Mucosa of descending colon (tissue), 3 donors: ENCODE results near the gene RNASE7. TPM values are rescaled to one million over a fixed set of nuclear protein-coding genes. Genes with fewer than 3 reads are reported as not detected.
A peak's percentile ranks its signal among the peaks of the same experiment; 100 is the strongest.

Source experiments
- ATAC-seq: fragments of 200-7000 bp; cut with Tn5 transposase; one replicate; pipeline ENCODE4 v1.9.1; 2020; ENCODE audit warnings: mild to moderate bottlenecking, moderate library complexity
- DNase-seq, 3 donors: peaks; one replicate each; pipeline ENCODE4 v3.0.0-alpha.2; 2020
- H3K36me3 ChIP-seq: fragments of 200-600 bp; one replicate; pipeline ENCODE4 v1.8.0; 2021; ENCODE audit warnings: low read depth, mild to moderate bottlenecking
- H3K4me1 ChIP-seq: fragments of 200-600 bp; one replicate; pipeline ENCODE4 v1.8.0; 2021; ENCODE audit warnings: low read depth, mild to moderate bottlenecking
- H3K4me3 ChIP-seq: fragments of 200-600 bp; one replicate; pipeline ENCODE4 v1.8.0; 2021; ENCODE audit warnings: mild to moderate bottlenecking
- H3K9me3 ChIP-seq: fragments of 200-600 bp; one replicate; pipeline ENCODE4 v1.8.0; 2021; ENCODE audit warnings: mild to moderate bottlenecking
- intact Hi-C, 2 donors: fragments of 100-400 bp; cut with DNase I in 1 of 2; cut with micrococcal nuclease in 1 of 2; formaldehyde crosslinking; loops; one replicate each; pipeline versions ENCODE4 v1.11.0 to v1.11.1; 2022; cut with DNase I, micrococcal nuclease
- long read RNA-seq, 2 donors: library from polyadenylated mRNA; unstranded; transcript quantifications; one replicate each; pipeline ENCODE4 v2.0.0, GENCODE V29; 2019 to 2021
- total RNA-seq, 3 donors: library from RNA; stranded (reverse); fragmentation: NEBNext Ultra II Directional in 2 of 3; extraction: Animal tissue kit (Norgen Biotek cat#: 25700) in 2 of 3; gene quantifications; one replicate each; pipeline versions ENCODE4 v1.2.1 to v1.2.4, GENCODE V29; 2021 to 2023
- TF ChIP-seq, protein P1 (sequence below): fragments of 200-600 bp; IDR thresholded peaks from one replicate; pipeline ENCODE4 v1.8.0; 2022; ENCODE audit warnings: antibody characterized with exemption, mild to moderate bottlenecking
- donor health status: DM: no; HTN: no; CAD: no; lungs with moderate emphysema.
- donor health status: DM: no; HTN: no; CAD: no.
- donor health status: DM: no; HTN: yes; CAD: no.

RNASE7 gene, protein sequence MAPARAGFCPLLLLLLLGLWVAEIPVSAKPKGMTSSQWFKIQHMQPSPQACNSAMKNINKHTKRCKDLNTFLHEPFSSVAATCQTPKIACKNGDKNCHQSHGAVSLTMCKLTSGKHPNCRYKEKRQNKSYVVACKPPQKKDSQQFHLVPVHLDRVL
- total RNA-seq: under 1 TPM in 2 of 3 donors, not detected in 1; 0.19 to 0.32 TPM
- long read RNA-seq, donor 1: 0 reads
- long read RNA-seq, donor 2: 0 reads

DNA sequence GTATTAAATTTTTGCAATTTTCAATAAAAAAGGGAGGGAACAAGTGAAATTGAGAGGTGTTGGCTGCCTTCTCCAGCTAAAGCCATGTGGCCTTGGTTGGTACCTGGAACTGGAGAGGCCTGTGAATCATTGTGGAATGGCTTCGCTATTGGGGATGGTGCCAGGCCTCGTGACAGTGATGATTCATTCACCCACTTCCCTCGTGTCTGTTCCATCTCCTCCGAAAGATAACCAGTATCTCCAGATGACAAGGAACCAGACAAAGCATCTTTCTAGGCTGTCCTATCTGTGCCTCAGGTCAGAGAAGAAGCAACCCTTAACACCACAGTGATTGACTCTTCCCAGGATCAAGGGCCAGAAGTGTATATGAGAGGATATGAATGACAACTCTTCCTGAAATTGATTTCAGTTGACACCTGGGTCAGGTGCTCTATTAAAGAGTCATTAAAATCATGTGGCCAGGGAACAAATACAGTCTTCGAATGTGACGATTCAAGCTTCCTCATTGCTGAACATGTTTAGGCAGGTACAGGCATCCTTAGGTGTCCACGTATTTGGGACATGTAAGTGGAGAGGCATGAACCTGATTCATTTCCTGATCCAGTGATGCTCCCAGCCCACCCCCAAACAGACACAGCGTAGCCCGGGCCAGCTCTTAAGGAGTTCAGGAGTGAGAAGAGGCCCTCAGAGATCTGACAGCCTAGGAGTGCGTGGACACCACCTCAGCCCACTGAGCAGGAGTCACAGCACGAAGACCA, at the start of gene RNASE7:
Gene RNASE7 (plus strand): TSS at position 687 of the 758 bp plus-strand sequence. CDS start 631 bp downstream, outside the sequence.
- no peaks in the 10 kb centered on the region for H3K9me3 ChIP-seq
- DNase-seq (no peak), ATAC-seq (no peak)
- intact Hi-C loops: no loop called here
- TF ChIP-seq, protein P1, sequence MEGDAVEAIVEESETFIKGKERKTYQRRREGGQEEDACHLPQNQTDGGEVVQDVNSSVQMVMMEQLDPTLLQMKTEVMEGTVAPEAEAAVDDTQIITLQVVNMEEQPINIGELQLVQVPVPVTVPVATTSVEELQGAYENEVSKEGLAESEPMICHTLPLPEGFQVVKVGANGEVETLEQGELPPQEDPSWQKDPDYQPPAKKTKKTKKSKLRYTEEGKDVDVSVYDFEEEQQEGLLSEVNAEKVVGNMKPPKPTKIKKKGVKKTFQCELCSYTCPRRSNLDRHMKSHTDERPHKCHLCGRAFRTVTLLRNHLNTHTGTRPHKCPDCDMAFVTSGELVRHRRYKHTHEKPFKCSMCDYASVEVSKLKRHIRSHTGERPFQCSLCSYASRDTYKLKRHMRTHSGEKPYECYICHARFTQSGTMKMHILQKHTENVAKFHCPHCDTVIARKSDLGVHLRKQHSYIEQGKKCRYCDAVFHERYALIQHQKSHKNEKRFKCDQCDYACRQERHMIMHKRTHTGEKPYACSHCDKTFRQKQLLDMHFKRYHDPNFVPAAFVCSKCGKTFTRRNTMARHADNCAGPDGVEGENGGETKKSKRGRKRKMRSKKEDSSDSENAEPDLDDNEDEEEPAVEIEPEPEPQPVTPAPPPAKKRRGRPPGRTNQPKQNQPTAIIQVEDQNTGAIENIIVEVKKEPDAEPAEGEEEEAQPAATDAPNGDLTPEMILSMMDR: no peak
- H3K4me3 ChIP-seq: no peak within 1 kb of the TSS
- peaks cover 35% of the 10 kb centered on the region for H3K4me1 ChIP-seq
- no peaks in the 10 kb centered on the region for H3K36me3 ChIP-seq

DNA sequence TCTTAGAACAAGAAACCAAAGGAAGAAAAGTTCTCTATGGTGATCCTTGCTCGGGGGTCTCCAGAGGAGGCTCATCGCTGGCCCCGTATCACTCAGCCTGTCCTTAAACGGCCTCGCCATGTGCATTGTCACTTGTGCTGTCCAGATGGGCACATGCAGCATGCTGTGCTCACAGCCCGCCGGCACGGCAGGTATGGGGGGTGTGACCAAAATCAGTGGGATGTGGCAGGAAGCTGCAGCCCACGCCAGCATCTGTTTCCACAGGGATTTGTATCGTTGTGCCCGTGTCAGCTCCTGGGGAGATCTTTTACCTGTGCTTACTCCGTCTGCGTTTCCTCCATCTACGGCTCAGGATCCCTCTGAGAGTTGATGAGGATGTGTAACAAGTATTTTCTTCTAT, 45.6 kb upstream of the RNASE7 start:
- Histone ChIP-seq H3K4me1 (peaks cover 15% of the 10 kb centered on the region), H3K36me3 (peaks cover 9% of the 10 kb centered on the region), H3K9me3 (no peaks in the 10 kb centered on the region), H3K4me3 (no peak overlapping the region)
- DNase-seq: peak in 1 of 3 donors; percentile 43
- no peak for ATAC-seq
- intact Hi-C loops: no loop called here
- TF ChIP-seq, protein P1: no peak

DNA sequence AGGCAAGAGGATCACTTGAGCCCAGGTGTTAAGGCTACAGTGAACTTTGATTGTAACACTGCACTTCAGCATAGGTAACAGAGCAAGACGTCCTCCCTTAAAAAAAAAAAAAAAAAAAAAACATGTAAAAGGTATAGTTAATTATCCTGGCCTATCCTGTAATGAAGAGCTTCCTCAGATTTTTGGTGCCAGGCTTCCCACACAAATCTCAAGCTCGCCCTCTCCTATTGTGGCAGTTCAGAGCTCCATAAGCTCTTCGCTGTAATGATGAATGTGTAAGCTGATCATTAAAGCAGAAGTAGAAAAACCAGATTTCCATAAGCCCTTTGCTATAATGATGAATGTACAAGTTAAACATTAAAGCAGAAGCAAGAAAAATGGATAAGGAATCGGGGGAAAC, 45.0 kb upstream of the RNASE7 start:
- DNase-seq (no peak), ATAC-seq (peak; percentile 22)
- intact Hi-C loops: no loop called here
- Histone ChIP-seq H3K9me3 (no peaks in the 10 kb centered on the region), H3K36me3 (peaks cover 9% of the 10 kb centered on the region), H3K4me3 (no peak overlapping the region), H3K4me1 (peaks cover 15% of the 10 kb centered on the region)
- TF ChIP-seq, protein P1: no peak

DNA sequence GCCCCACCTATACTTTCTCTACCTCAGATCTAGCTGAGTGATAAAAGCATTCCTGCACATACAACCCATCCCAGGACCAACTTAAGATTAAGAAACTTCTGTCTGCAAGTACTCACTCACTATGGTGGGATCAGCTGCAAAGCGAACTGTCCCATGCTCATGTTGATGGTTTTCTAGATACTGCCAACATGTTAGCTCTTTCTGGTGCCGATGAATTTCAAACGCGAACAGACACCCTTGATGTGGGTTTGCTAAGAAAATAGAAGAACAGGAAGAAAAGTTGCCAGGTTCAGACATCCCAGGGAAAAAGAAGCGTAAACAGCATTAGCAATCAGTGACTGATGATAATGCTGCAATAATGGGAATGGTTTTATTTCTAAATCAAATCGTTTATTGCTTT, 44.6 kb upstream of the RNASE7 start:
- TF ChIP-seq, protein P1: no peak
- intact Hi-C loops: no loop called here
- peaks cover 15% of the 10 kb centered on the region for H3K4me1 ChIP-seq
- H3K4me3 ChIP-seq: no peak overlapping the region
- ATAC-seq (no peak), DNase-seq (no peak)
- H3K9me3 ChIP-seq: no peaks in the 10 kb centered on the region
- H3K36me3 ChIP-seq: peaks cover 9% of the 10 kb centered on the region

DNA sequence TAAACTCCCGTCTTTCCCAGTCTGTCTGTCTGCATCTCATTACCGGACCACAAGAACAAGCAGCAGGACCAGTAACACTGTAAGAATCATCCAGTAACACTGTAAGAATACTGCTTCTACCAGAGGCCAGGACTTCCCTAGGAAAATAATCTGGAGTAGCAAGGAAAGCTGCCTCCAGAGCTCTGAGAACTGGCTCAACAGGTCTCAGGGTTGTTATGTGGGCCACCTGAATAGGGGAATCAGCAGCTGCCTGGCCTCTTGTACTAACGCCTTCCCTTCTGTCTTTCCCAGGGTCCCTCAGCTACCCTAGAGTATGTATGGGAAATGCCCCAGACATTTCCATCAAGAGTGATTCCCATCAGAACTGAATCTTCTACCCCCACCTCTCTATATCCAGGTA, 44.0 kb upstream of the RNASE7 start:
- Histone ChIP-seq H3K4me1 (peaks cover 15% of the 10 kb centered on the region), H3K9me3 (no peaks in the 10 kb centered on the region), H3K36me3 (peaks cover 9% of the 10 kb centered on the region), H3K4me3 (no peak overlapping the region)
- DNase-seq: peak in 1 of 3 donors; percentile 54
- intact Hi-C loops: no loop called here
- ATAC-seq: peak; percentile 53
- TF ChIP-seq, protein P1: no peak
